GM18507 (cell line): ENCODE measurements around the gene CREM.
A peak's percentile ranks its signal among the peaks of the same experiment; 100 is the strongest.
"Not testable (repeated sequence)": the region's sequence is repeated elsewhere in the genome, so short reads cannot be mapped to it uniquely, and the experiment has no call there.

ENCODE experiments used
- DNase-seq: peaks from one replicate; pipeline ENCODE4 v3.0.0; 2011; ENCODE audit warnings: low read depth; ENCODE audit not compliant: insufficient read length; ENCODE audit errors: extremely low spot score
- FAIRE-seq: peaks from 2 replicates; lab custom pipeline; 2011; peaks lifted over from hg19 to GRCh38; lab: Jason Lieb, UNC

Gene CREM

GRCh38 chr10:35126530-35127288 lies at the start of gene CREM:
Gene CREM (plus strand): TSS chr10:35126846. CDS start chr10:35137836, 10,990 bp downstream.
- FAIRE-seq (peak; percentile 96), DNase-seq (peak; percentile 87)

- DNase-seq (no peak), FAIRE-seq (no peak)
Observed at GRCh38 chr10:35079265-35079664, 47.4 kb upstream of the CREM start.

- no peak for FAIRE-seq
- DNase-seq, result no peak
Observed at GRCh38 chr10:35079763-35080162, 46.9 kb upstream of the CREM start.

- DNase-seq, FAIRE-seq: not testable (repeated sequence)
Observed at GRCh38 chr10:35080261-35080660, 46.4 kb upstream of the CREM start.

GRCh38 chr10:35083242-35083641 lies 43.4 kb upstream of the CREM start:
- FAIRE-seq (no peak), DNase-seq (no peak)

GRCh38 chr10:35089611-35090161 lies 37.0 kb upstream of the CREM start:
- FAIRE-seq, result no peak

GRCh38 chr10:35090162-35090954 lies 36.3 kb upstream of the CREM start, which contains the start of gene CUL2:
Gene CUL2 (minus strand): TSS chr10:35090341. CDS start chr10:35071317, 19,024 bp downstream.
- FAIRE-seq (peak; percentile 91), DNase-seq (peak; percentile 84)

More at GRCh38 chr10:35089611-35090161, 37.0 kb upstream of the CREM start:
- DNase-seq, result peak; percentile 5

- DNase-seq (no peak), FAIRE-seq (no peak)
Observed at GRCh38 chr10:35091994-35092790, 34.5 kb upstream of the CREM start.

GRCh38 chr10:35092851-35093250 lies 33.8 kb upstream of the CREM start:
- DNase-seq (no peak), FAIRE-seq (no peak)

- DNase-seq (no peak), FAIRE-seq (no peak)
Observed at GRCh38 chr10:35096312-35096711, 30.3 kb upstream of the CREM start.

GRCh38 chr10:35097510-35097909 lies 29.1 kb upstream of the CREM start:
- no peak for DNase-seq
- FAIRE-seq, result no peak

GRCh38 chr10:35103882-35104281 lies 22.8 kb upstream of the CREM start:
- DNase-seq (no peak), FAIRE-seq (no peak)

- DNase-seq (no peak), FAIRE-seq (no peak)
Observed at GRCh38 chr10:35112571-35112970, 14.1 kb upstream of the CREM start.

- no peak for FAIRE-seq
- no peak for DNase-seq
Observed at GRCh38 chr10:35119378-35119777, 7.3 kb upstream of the CREM start.

GRCh38 chr10:35124540-35124939 lies 2.1 kb upstream of the CREM start:
- FAIRE-seq (no peak), DNase-seq (no peak)

GRCh38 chr10:35126062-35126529 lies 550 bp upstream of the CREM start:
- FAIRE-seq (no peak), DNase-seq (no peak)

GRCh38 chr10:35127289-35127891 lies 744 bp downstream of the CREM start:
- no peak for DNase-seq
- no peak for FAIRE-seq

GRCh38 chr10:35129185-35129674 lies 2.6 kb downstream of the CREM start:
- FAIRE-seq (peak; percentile 21), DNase-seq (no peak)

GRCh38 chr10:35130663-35131062 lies 4.0 kb downstream of the CREM start:
- DNase-seq, result no peak
- FAIRE-seq, result peak; percentile 18
